ENCODE data around the gene SELENOF. TPM values are rescaled to one million over a fixed set of nuclear protein-coding genes. Genes with fewer than 3 reads are reported as not detected.

SELENOF gene
- 100 to 1,000 TPM; 106 to 115 TPM for total RNA-seq
- 218 TPM for polyA plus RNA-seq (ENCODE audit: insufficient read depth, low read depth, low replicate concordance)
- long read RNA-seq, donor 1, transcript SELENOF-202 (4 exons, 1,220 nt) = minor isoform, 10 of 179 reads
- long read RNA-seq, donor 1, transcript SELENOF-201 (5 exons, 1,781 nt) = major isoform, 137 of 179 reads
- long read RNA-seq, donor 1, partial matches to known transcripts = 23 of 179 reads
- long read RNA-seq, donor 1, other reads (novel, unspliced or antisense) = 6 of 179 reads
- long read RNA-seq, donor 2, transcript SELENOF-201 (5 exons, 1,781 nt) = major isoform, 48 of 58 reads
- long read RNA-seq, donor 2, partial matches to known transcripts = 7 of 58 reads
- long read RNA-seq, donor 2, other reads (novel, unspliced or antisense) = 0 of 58 reads

DNA sequence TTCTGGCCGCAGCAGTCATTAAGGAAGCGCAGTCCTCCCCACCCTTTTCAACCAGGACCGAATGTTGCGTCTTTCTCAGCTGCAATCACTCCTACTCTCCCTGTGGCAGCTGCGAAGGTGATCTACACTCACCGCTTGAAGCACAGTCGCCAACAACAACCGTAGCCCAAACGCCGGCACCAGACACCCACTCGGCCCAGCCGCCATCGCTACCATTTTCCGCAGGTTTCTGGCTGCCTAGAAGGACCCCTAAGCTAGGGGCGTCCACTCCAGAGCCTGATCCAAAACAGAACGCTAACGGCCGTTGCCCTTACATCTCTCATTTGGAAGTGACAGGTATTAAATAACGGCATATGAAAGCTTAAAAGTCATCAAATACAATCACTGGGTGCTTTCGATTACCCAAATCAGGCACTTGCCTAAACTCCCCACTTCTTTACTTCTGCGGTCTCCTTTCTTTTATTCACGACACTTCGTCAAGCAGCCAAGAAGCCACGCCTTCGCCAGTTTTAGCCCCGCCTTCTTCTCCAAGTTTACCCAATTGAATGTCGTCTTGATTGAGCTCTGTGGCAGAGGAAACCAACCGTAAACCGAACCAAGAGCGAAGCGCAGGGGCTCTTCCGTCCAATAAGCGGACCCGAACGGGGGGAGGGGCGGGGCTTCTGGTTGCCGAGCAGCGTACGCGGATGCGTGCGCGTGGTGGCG is at the start of gene SELENOF:
TSS of gene SELENOF (minus strand) at position 231 of the 705 bp plus-strand sequence. CDS start at position 216, 15 bp downstream.
- Histone ChIP-seq H3K36me3 (ENCODE audit: low read depth, missing control alignments) (no peaks in the 10 kb centered on the region), H3K27ac (peak within 1 kb of the TSS; percentile 94 to 95), H3K9me3 (no peaks in the 10 kb centered on the region), H3K4me3 (peak within 1 kb of the TSS; percentile 89 to 92), H3K4me1 (peaks cover 14% of the 10 kb centered on the region), H3K27me3 (no peaks in the 10 kb centered on the region)
- intact Hi-C loops (cut with DNase I; ENCODE audit: low total_unique reads) = no loop called here
- WGBS, 2 donors = 0 to 1% methylated on average over 41 to 44 of the region's 44 CpGs
- TF ChIP-seq, protein P1, sequence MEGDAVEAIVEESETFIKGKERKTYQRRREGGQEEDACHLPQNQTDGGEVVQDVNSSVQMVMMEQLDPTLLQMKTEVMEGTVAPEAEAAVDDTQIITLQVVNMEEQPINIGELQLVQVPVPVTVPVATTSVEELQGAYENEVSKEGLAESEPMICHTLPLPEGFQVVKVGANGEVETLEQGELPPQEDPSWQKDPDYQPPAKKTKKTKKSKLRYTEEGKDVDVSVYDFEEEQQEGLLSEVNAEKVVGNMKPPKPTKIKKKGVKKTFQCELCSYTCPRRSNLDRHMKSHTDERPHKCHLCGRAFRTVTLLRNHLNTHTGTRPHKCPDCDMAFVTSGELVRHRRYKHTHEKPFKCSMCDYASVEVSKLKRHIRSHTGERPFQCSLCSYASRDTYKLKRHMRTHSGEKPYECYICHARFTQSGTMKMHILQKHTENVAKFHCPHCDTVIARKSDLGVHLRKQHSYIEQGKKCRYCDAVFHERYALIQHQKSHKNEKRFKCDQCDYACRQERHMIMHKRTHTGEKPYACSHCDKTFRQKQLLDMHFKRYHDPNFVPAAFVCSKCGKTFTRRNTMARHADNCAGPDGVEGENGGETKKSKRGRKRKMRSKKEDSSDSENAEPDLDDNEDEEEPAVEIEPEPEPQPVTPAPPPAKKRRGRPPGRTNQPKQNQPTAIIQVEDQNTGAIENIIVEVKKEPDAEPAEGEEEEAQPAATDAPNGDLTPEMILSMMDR (IDR thresholded peaks at IDR 0.05) = no peak
- TF ChIP-seq POLR2A (IDR thresholded peaks at IDR 0.05) = no peak
- DNase-seq = peak; percentile 99

DNA sequence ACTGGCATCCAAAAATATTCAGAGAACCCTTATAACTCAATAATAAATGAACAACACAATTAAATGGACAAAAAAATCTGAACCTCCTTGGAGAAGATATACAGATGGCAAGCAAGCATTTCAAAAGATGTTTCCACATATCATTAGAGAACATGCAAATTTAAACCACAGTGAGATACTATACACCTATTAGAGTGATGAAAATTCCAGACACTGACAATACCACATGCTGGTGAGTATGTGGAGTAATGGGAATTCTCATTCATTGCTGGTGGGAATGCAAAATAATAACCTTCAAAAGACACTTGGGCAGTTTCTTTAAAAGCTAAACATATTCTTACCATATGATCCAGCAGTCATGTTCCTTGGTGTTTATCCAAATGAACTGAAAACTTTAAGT is 46.6 kb upstream of the SELENOF start:
- Histone ChIP-seq H3K36me3 (ENCODE audit: low read depth, missing control alignments) (no peaks in the 10 kb centered on the region), H3K4me1 (no peaks in the 10 kb centered on the region), H3K27me3 (no peaks in the 10 kb centered on the region), H3K27ac (no peak overlapping the region), H3K4me3 (no peak overlapping the region), H3K9me3 (no peaks in the 10 kb centered on the region)
- DNase-seq = no peak
- TF ChIP-seq, protein P1 (IDR thresholded peaks at IDR 0.05) = no peak
- no peak for TF ChIP-seq POLR2A (IDR thresholded peaks at IDR 0.05)
- intact Hi-C loops (cut with DNase I; ENCODE audit: low total_unique reads) = loop anchor here (10.0 kb wide), 1 partner anchor 126 kb away; no protein-coding TSS in a partner anchor

- Histone ChIP-seq H3K36me3 (ENCODE audit: low read depth, missing control alignments) (no peaks in the 10 kb centered on the region), H3K27me3 (no peaks in the 10 kb centered on the region), H3K9me3 (no peaks in the 10 kb centered on the region), H3K27ac (no peak overlapping the region), H3K4me3 (no peak overlapping the region), H3K4me1 (no peaks in the 10 kb centered on the region)
- TF ChIP-seq POLR2A (IDR thresholded peaks at IDR 0.05) = no peak
- TF ChIP-seq, protein P1 (IDR thresholded peaks at IDR 0.05) = no peak
- intact Hi-C loops (cut with DNase I; ENCODE audit: low total_unique reads) = loop anchor here (10.0 kb wide), 1 partner anchor 1338 kb away; no protein-coding TSS in a partner anchor
- DNase-seq = no peak
Measured at GRCh38 chr1:86957221-86957620, 43.3 kb upstream of the SELENOF start.

DNA sequence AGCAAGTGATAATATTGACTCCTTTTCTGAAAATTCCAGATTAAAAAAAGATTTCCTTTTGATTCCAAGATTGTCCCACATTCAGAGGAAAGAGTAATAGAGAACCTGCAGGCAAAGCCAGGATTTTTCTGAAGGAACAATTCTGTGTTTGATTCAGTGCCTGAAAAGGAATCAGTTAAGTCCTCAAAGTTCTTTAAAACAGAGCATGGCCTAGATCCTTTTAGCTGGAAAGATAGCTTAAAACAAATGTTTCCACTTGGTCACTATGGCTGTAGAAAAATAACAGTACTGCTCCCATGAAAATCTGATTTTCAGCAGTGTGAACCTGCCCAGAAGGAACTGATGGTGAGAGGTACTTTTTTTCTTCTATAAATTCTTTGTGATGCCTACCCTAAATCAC is 42.3 kb upstream of the SELENOF start:
- no peaks in the 10 kb centered on the region for H3K9me3 ChIP-seq
- TF ChIP-seq, protein P1 (IDR thresholded peaks at IDR 0.05) = no peak
- TF ChIP-seq POLR2A (IDR thresholded peaks at IDR 0.05) = no peak
- no peaks in the 10 kb centered on the region for H3K4me1 ChIP-seq
- no peak overlapping the region for H3K27ac ChIP-seq
- no peak for DNase-seq
- H3K27me3 ChIP-seq = no peaks in the 10 kb centered on the region
- H3K36me3 ChIP-seq (ENCODE audit: low read depth, missing control alignments) = no peaks in the 10 kb centered on the region
- intact Hi-C loops (cut with DNase I; ENCODE audit: low total_unique reads) = loop anchor here (10.0 kb wide), 1 partner anchor 1339 kb away; no protein-coding TSS in a partner anchor
- H3K4me3 ChIP-seq = no peak overlapping the region
